ENCODE data around the gene DUSP2. TPM values are rescaled to one million over a fixed set of nuclear protein-coding genes. Genes with fewer than 3 reads are reported as not detected.

The DUSP2 gene
- total and polyA plus RNA-seq, 10 of the 15 experiments (the other 5 are each of a cell fraction or from before 2014, with no cell fraction given): 9.7 to 212 (median 57.2) TPM

GRCh38 chr2:96161898-96162297 is 16.7 kb upstream of the DUSP2 start:
- ChIA-PET SMC1A (ENCODE audit: uncharacterized antibody, unreplicated experiment) (interaction anchor here (0.9 to 4.1 kb wide), 5 partner anchors 12 to 72 kb away, joined by 3 to 52 read pairs (median 5); partner anchors contain the start of gene DUSP2), CTCF (interaction anchor here (1.0 to 5.5 kb wide), 3 partner anchors 12 to 23 kb away, joined by 4 to 68 read pairs (median 25); partner anchors contain the start of genes ASTL and DUSP2), RAD21 (ENCODE audit: unreplicated experiment) (interaction anchor here (2.9 to 5.4 kb wide), 3 partner anchors 12 to 20 kb away, joined by 34 to 59 read pairs (median 50); no protein-coding TSS in a partner anchor), POLR2A (interaction anchor here (1.0 to 6.3 kb wide), 5 partner anchors 15 to 46 kb away, joined by 3 to 80 read pairs (median 14); partner anchors contain the start of genes ASTL, DUSP2 and STARD7)
- peaks cover 72% of the 10 kb centered on the region for H3K4me1 ChIP-seq (ENCODE audit: control insufficient read depth, insufficient read depth, low read length)
- intact Hi-C loops (cut with micrococcal nuclease; ENCODE audit: unreplicated experiment): no loop called here
- H3K9me3 ChIP-seq (replicated peaks; ENCODE audit: control insufficient read depth, insufficient read depth, low read length): peaks cover 3% of the 10 kb centered on the region; the same call in 2 of the 3 replicates
- WGBS (ENCODE audit: insufficient coverage, insufficient replicate concordance, low lambda C conversion rate, missing lambda C conversion rate): 0% methylated on average over 5 of the region's 5 CpGs
- peak overlapping the region; percentile 93 for H3K4me2 ChIP-seq (ENCODE audit: control insufficient read depth, insufficient read depth)
- DNase-seq (ENCODE audit: low read depth, low spot score): peak; percentile 66
- peak overlapping the region; percentile 18; the same call in 1 of the 2 replicates for H3K4me3 ChIP-seq
- no peaks in the 10 kb centered on the region for H4K20me1 ChIP-seq (ENCODE audit: control insufficient read depth, insufficient read depth)
- peak overlapping the region; percentile 100 for H3K27ac ChIP-seq (ENCODE audit: control insufficient read depth, insufficient read depth)
- H2AFZ ChIP-seq (ENCODE audit: control insufficient read depth, low read depth, low read length): peak overlapping the region; percentile 0; the same call in 1 of the 2 replicates
- in situ Hi-C loops (cut with MboI): no loop called here
- no TSS peak for BruUV-seq (replicated peaks)
- no peaks in the 10 kb centered on the region for H3K27me3 ChIP-seq (replicated peaks in 1 of 2; ENCODE audit: control insufficient read depth in 2 of 2, insufficient read depth in 2 of 2, low read length in 1 of 2)
- H3K79me2 ChIP-seq (ENCODE audit: control insufficient read depth, insufficient read depth, low read length): no peaks in the 10 kb centered on the region; the same call in none of the 2 replicates
- no peak overlapping the region; the same call in 1 of the 2 replicates for H3K9ac ChIP-seq (ENCODE audit: control insufficient read depth, insufficient read depth, low read length)
- no peak for FAIRE-seq
- H3K36me3 ChIP-seq (ENCODE audit: control insufficient read depth in 2 of 2, insufficient read depth in 2 of 2, low read length in 1 of 2): no peaks in the 10 kb centered on the region
- ATAC-seq: no peak
- TF ChIP-seq ASH2L (IDR thresholded peaks at IDR 0.05; ENCODE audit: borderline replicate concordance, low read depth) (no peak), NBN (IDR thresholded peaks at IDR 0.05) (peak; percentile 43; the same call in 1 of the 2 replicates), CHD2 (IDR thresholded peaks at IDR 0.05; ENCODE audit: borderline replicate concordance, low read depth, low read length) (no peak), ETV6 (conservative IDR thresholded peaks at IDR 0.05 in 1 of 2, IDR thresholded peaks at IDR 0.05 in 1 of 2; ENCODE audit: borderline replicate concordance in 1 of 2, low read depth in 1 of 2) (no peak), EP300 (IDR thresholded peaks at IDR 0.05; ENCODE audit: borderline replicate concordance in 1 of 2, control insufficient read depth in 1 of 2, low read depth in 2 of 2, low read length in 2 of 2) (no peak), CEBPB (IDR thresholded peaks at IDR 0.05; ENCODE audit: borderline replicate concordance in 1 of 2, low read depth in 2 of 2, low read length in 2 of 2) (no peak), IRF4 (IDR thresholded peaks at IDR 0.05; ENCODE audit: low read depth, low read length) (no peak), MTA3 (IDR thresholded peaks at IDR 0.05; ENCODE audit: borderline replicate concordance, low read length) (no peak), KAT2A (conservative IDR thresholded peaks at IDR 0.05; ENCODE audit: control insufficient read depth, low read depth, low read length) (no peak), POLR2AphosphoS2 (IDR thresholded peaks at IDR 0.05; ENCODE audit: low read depth, low read length) (no peak), NR2F1 (conservative IDR thresholded peaks at IDR 0.05) (no peak), LARP7 (IDR thresholded peaks at IDR 0.05) (no peak), MXI1 (IDR thresholded peaks at IDR 0.05; ENCODE audit: low read depth, low read length) (no peak), FOXK2 (IDR thresholded peaks at IDR 0.05) (no peak; the same call in 1 of the 2 replicates), RAD51 (IDR thresholded peaks at IDR 0.05) (no peak), SREBF1 (IDR thresholded peaks at IDR 0.05; ENCODE audit: low read length) (no peak), ZBTB40 (IDR thresholded peaks at IDR 0.05; ENCODE audit: borderline replicate concordance) (no peak)
- TF ChIP-seq, protein P1, sequence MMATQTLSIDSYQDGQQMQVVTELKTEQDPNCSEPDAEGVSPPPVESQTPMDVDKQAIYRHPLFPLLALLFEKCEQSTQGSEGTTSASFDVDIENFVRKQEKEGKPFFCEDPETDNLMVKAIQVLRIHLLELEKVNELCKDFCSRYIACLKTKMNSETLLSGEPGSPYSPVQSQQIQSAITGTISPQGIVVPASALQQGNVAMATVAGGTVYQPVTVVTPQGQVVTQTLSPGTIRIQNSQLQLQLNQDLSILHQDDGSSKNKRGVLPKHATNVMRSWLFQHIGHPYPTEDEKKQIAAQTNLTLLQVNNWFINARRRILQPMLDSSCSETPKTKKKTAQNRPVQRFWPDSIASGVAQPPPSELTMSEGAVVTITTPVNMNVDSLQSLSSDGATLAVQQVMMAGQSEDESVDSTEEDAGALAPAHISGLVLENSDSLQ (IDR thresholded peaks at IDR 0.05): no peak

Data from GM12878 (cell line).